ENCODE results near the gene NDUFS7. TPM values are rescaled to one million over a fixed set of nuclear protein-coding genes. Genes with fewer than 3 reads are reported as not detected.

NDUFS7 gene
- total RNA-seq, 1 experiment from 2014 or later: 135 TPM

GRCh38 chr19:1410789-1411188, 27.1 kb downstream of the NDUFS7 start:
- peaks cover 32% of the 10 kb centered on the region for H3K4me1 Mint-ChIP-seq (ENCODE audit: insufficient read depth, unreplicated experiment)
- ChIA-PET CTCF (no interaction called here), POLR2A (interaction anchor here (1.3 kb wide), 1 partner anchor 22 kb away, joined by 3 read pairs; no protein-coding TSS in a partner anchor)
- TF ChIP-seq CTCF (IDR thresholded peaks at IDR 0.05; ENCODE audit: unreplicated experiment): no peak
- no TSS peak for BruUV-seq (replicated peaks)
- peaks cover 34% of the 10 kb centered on the region for H3K36me3 Mint-ChIP-seq (ENCODE audit: insufficient read depth, unreplicated experiment)
- H3K27ac Mint-ChIP-seq (ENCODE audit: low read depth, unreplicated experiment): no peak overlapping the region
- no peak for DNase-seq (ENCODE audit: unreplicated experiment)
- no peaks in the 10 kb centered on the region for H3K9me3 Mint-ChIP-seq (ENCODE audit: unreplicated experiment)
- no peaks in the 10 kb centered on the region for H3K27me3 Mint-ChIP-seq (ENCODE audit: insufficient read depth, unreplicated experiment)
- intact Hi-C loops (cut with micrococcal nuclease): no loop called here
- H3K4me3 Mint-ChIP-seq (ENCODE audit: unreplicated experiment): peak overlapping the region; percentile 88

- no TSS peak for BruUV-seq (replicated peaks)
- TF ChIP-seq CTCF (IDR thresholded peaks at IDR 0.05; ENCODE audit: unreplicated experiment): no peak
- intact Hi-C loops (cut with micrococcal nuclease): no loop called here
- Mint-ChIP-seq H3K4me3 (ENCODE audit: unreplicated experiment) (no peak overlapping the region), H3K27ac (ENCODE audit: low read depth, unreplicated experiment) (peak overlapping the region; percentile 71), H3K4me1 (ENCODE audit: insufficient read depth, unreplicated experiment) (peaks cover 40% of the 10 kb centered on the region), H3K27me3 (ENCODE audit: insufficient read depth, unreplicated experiment) (no peaks in the 10 kb centered on the region), H3K36me3 (ENCODE audit: insufficient read depth, unreplicated experiment) (peaks cover 39% of the 10 kb centered on the region), H3K9me3 (ENCODE audit: unreplicated experiment) (no peaks in the 10 kb centered on the region)
- POLR2A ChIA-PET: interaction anchor here (0.7 to 1.5 kb wide), 3 partner anchors 21 to 142 kb away, joined by 3 to 5 read pairs (median 3); partner anchors contain the start of gene CIRBP
- CTCF ChIA-PET: interaction anchor here (1.2 kb wide), 1 partner anchor 25 kb away, joined by 3 read pairs; no protein-coding TSS in a partner anchor
- DNase-seq (ENCODE audit: unreplicated experiment): no peak
Observed at GRCh38 chr19:1411255-1412191, 27.8 kb downstream of the NDUFS7 start.

GRCh38 chr19:1412323-1412923, 28.7 kb downstream of the NDUFS7 start:
- POLR2A ChIA-PET: interaction anchor here (1.3 to 1.5 kb wide), 2 partner anchors 20 to 143 kb away, joined by 3 to 5 read pairs; partner anchors contain the start of gene CIRBP
- BruUV-seq (replicated peaks): no TSS peak
- H3K4me3 Mint-ChIP-seq (ENCODE audit: unreplicated experiment): no peak overlapping the region
- no peak for DNase-seq (ENCODE audit: unreplicated experiment)
- no peak for TF ChIP-seq CTCF (IDR thresholded peaks at IDR 0.05; ENCODE audit: unreplicated experiment)
- peaks cover 40% of the 10 kb centered on the region for H3K4me1 Mint-ChIP-seq (ENCODE audit: insufficient read depth, unreplicated experiment)
- H3K36me3 Mint-ChIP-seq (ENCODE audit: insufficient read depth, unreplicated experiment): peaks cover 48% of the 10 kb centered on the region
- peak overlapping the region; percentile 71 for H3K27ac Mint-ChIP-seq (ENCODE audit: low read depth, unreplicated experiment)
- H3K27me3 Mint-ChIP-seq (ENCODE audit: insufficient read depth, unreplicated experiment): no peaks in the 10 kb centered on the region
- no peaks in the 10 kb centered on the region for H3K9me3 Mint-ChIP-seq (ENCODE audit: unreplicated experiment)
- CTCF ChIA-PET: interaction anchor here (1.2 kb wide), 1 partner anchor 24 kb away, joined by 3 read pairs; no protein-coding TSS in a partner anchor
- intact Hi-C loops (cut with micrococcal nuclease): no loop called here
